ENCODE measurements around the gene MGMT.

The MGMT gene

DNA sequence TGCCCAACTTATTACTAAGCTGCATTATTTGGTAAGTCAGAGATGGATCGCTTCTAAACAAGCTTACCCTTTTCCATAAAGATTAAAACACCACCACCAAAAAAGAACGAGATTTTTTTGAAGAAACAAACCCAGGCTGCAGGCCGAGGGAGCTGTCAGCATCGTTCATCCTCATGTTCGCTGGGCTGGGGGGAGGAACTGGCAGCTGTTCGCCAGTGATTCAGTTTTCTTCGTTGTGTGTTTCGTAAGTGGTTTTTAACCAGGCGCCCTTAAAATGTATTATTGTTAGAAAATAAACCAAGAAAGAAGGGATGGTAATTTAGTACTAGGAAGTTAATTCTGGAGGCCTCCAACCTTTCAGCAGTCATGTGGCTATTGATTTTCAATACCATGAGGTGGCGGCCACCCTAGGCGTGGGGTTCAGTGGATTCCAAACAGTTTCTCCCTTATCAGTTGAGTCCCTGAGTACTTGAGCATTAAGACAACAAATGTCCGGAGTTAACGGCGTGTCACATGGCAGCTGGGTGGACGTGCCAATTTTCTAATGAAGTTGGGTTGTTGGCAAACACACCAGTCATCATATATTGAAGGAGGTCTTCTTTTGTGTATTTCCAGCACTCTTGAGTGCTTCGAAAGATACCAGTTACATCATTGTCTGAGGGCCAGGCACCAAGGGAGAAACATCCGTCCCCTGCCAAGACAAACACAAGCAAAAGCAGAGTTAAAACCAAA lies 323.8 kb downstream of the MGMT start:
- no peak overlapping the region for H3K4me3 ChIP-seq

DNA sequence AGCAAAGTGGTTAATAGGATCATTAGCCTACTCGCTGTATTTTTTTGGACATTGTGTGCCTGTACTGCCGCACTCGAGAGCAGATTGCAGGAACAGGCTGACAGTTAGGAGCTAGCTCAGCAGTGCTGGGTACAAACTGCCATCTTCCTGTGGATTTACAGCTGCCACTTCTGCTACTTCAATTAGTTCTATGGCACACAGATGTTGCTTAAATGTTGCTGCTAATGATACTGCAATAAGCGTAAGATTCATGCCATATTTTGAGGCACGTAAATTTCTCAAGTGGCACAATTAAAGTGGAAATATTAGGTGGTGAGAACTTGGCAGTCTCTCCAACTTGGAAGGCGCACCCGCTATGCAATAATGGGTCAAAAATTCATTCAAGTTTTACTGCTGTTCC lies 325.1 kb downstream of the MGMT start:
- Histone ChIP-seq H3K4me3 (no peak overlapping the region), H3K27ac (no peak overlapping the region), H3K9ac (no peak overlapping the region), H3K4me2 (no peak overlapping the region), H3K27me3 (no peaks in the 10 kb centered on the region), H4K20me1 (no peaks in the 10 kb centered on the region), H3K4me1 (no peaks in the 10 kb centered on the region), H3K36me3 (peaks cover 8% of the 10 kb centered on the region; the same call in 1 of the 2 replicates), H3K9me3 (0 out of 2 replicates have a peak, but pooled peaks cover 4% of the 10 kb centered on the region)
- TF ChIP-seq Cebpa-rat (IDR thresholded peaks at IDR 0.05) = no peak

More for the DNA sequence above, 323.8 kb downstream of the MGMT start:
- TF ChIP-seq Cebpa-rat (IDR thresholded peaks at IDR 0.05) = no peak
- Histone ChIP-seq H3K9ac (no peak overlapping the region), H3K36me3 (peaks cover 10% of the 10 kb centered on the region; the same call in 1 of the 2 replicates), H3K27me3 (no peaks in the 10 kb centered on the region), H3K4me2 (no peak overlapping the region), H3K9me3 (0 out of 2 replicates have a peak, but pooled peaks cover 4% of the 10 kb centered on the region), H4K20me1 (no peaks in the 10 kb centered on the region), H3K4me1 (no peaks in the 10 kb centered on the region), H3K27ac (no peak overlapping the region)

- no peak overlapping the region for H3K4me3 ChIP-seq
- no peak overlapping the region for H3K9ac ChIP-seq
- 0 out of 2 replicates have a peak, but pooled peaks cover 4% of the 10 kb centered on the region for H3K9me3 ChIP-seq
- H3K27me3 ChIP-seq = no peaks in the 10 kb centered on the region
- no peaks in the 10 kb centered on the region for H3K4me1 ChIP-seq
- 0 out of 2 replicates have a peak, but pooled peaks cover 4% of the 10 kb centered on the region for H3K36me3 ChIP-seq
- H3K27ac ChIP-seq = no peak overlapping the region
- no peak for TF ChIP-seq Cebpa-rat (IDR thresholded peaks at IDR 0.05)
- H4K20me1 ChIP-seq = no peaks in the 10 kb centered on the region
- no peak overlapping the region for H3K4me2 ChIP-seq
Observed at GRCh38 chr10:129792864-129793263, 325.8 kb downstream of the MGMT start.

DNA sequence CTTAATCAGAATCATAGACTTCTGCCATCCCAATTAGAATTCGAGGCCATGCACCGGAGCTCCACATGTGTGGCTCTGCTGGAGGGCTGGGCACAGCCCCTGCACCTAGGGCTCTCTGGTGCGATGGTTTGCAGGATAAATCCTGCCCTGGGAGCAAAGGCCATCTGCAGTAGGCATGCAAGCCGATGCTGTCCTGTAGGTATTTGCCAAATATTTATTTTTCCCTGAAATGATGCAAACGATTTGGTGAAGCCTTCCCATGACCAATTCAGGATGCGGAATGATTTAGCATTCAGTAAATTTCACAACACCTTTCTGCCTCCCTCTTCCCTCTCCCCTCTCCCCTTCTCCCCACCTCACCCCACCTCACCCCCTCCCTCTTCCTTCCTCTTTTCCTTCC lies 326.4 kb downstream of the MGMT start:
- Histone ChIP-seq H3K4me3 (no peak overlapping the region), H4K20me1 (no peaks in the 10 kb centered on the region), H3K9ac (no peak overlapping the region), H3K9me3 (0 out of 2 replicates have a peak, but pooled peaks cover 4% of the 10 kb centered on the region), H3K4me1 (no peaks in the 10 kb centered on the region), H3K27me3 (no peaks in the 10 kb centered on the region), H3K36me3 (0 out of 2 replicates have a peak, but pooled peaks cover 4% of the 10 kb centered on the region), H3K4me2 (no peak overlapping the region), H3K27ac (no peak overlapping the region)
- no peak for TF ChIP-seq Cebpa-rat (IDR thresholded peaks at IDR 0.05)

DNA sequence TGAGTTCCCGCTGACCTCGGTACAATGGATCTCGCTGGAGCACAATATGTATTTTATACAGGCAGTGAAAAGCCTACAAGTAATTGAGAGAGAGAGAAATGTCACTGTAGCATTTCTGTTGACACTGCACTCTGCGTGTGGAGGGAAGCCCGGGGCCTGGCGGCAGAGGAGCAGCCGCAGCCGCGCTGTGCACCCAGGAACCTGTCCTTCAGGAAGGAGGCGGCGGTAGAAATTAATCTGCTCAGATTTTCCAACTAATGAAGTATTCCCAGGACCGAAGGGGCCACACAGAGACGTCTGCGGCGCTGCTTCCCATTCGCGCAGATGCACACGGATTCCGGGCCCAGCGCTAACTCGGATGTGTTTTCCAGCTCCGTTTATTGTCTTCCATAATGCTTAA lies 327.0 kb downstream of the MGMT start:
- H3K36me3 ChIP-seq = 0 out of 2 replicates have a peak, but pooled peaks cover 4% of the 10 kb centered on the region
- H4K20me1 ChIP-seq = no peaks in the 10 kb centered on the region
- 0 out of 2 replicates have a peak, but pooled peaks cover 4% of the 10 kb centered on the region for H3K9me3 ChIP-seq
- no peak overlapping the region for H3K27ac ChIP-seq
- no peak overlapping the region for H3K9ac ChIP-seq
- TF ChIP-seq Cebpa-rat (IDR thresholded peaks at IDR 0.05) = no peak
- H3K27me3 ChIP-seq = no peaks in the 10 kb centered on the region
- H3K4me2 ChIP-seq = no peak overlapping the region
- no peaks in the 10 kb centered on the region for H3K4me1 ChIP-seq
- H3K4me3 ChIP-seq = no peak overlapping the region

DNA sequence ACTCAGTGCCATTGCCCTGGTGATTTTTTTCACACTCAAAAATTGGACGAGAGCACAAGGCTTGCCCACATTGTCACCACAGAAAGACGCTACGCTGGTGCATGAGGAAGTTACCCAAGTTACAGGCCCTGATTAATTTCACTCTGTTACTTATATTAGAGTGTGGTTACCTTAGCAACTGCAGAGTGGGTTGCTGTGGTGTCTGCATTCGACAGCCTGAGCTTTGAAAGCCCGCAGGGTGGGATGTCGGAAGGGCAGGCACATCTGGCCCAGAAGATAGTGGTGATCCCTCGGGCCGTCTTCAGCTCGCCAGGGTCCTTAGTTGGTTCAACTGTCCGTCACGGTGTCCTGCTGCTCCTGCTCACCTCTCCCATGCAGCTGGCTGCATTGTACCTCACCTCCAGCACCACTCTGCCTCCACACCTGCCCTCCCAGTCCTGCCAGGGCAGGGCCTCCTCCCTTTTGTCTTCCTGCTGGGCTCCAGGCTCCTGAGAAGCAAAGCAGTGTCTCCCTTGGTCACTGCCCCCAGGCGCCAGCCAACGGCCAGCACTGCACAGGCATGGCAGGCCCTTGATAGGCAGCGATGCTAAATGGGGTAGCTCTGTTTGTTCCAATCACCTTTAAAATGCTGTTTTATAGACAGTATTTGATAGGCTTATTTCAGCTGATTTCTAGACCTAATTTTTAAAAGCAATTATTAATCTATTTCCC lies 329.8 kb downstream of the MGMT start:
- 0 out of 2 replicates have a peak, but pooled peaks cover 4% of the 10 kb centered on the region for H3K36me3 ChIP-seq
- H4K20me1 ChIP-seq = no peaks in the 10 kb centered on the region
- H3K27me3 ChIP-seq = no peaks in the 10 kb centered on the region
- no peak overlapping the region for H3K9ac ChIP-seq
- H3K27ac ChIP-seq = no peak overlapping the region
- H3K9me3 ChIP-seq = 0 out of 2 replicates have a peak, but pooled peaks cover 4% of the 10 kb centered on the region
- H3K4me3 ChIP-seq = no peak overlapping the region
- no peaks in the 10 kb centered on the region for H3K4me1 ChIP-seq
- no peak overlapping the region for H3K4me2 ChIP-seq
- no peak for TF ChIP-seq Cebpa-rat (IDR thresholded peaks at IDR 0.05)

GRCh38 chr10:129799942-129800341 lies 332.9 kb downstream of the MGMT start:
- no peak overlapping the region for H3K4me3 ChIP-seq
- no peak overlapping the region for H3K4me2 ChIP-seq
- no peaks in the 10 kb centered on the region for H4K20me1 ChIP-seq
- peaks cover 23% of the 10 kb centered on the region for H3K9me3 ChIP-seq
- TF ChIP-seq Cebpa-rat (IDR thresholded peaks at IDR 0.05) = no peak
- H3K27me3 ChIP-seq = no peaks in the 10 kb centered on the region
- H3K27ac ChIP-seq = no peak overlapping the region
- H3K36me3 ChIP-seq = no peaks in the 10 kb centered on the region
- no peaks in the 10 kb centered on the region for H3K4me1 ChIP-seq
- H3K9ac ChIP-seq = no peak overlapping the region

- no peak for TF ChIP-seq Cebpa-rat (IDR thresholded peaks at IDR 0.05)
- no peaks in the 10 kb centered on the region for H3K27me3 ChIP-seq
- no peaks in the 10 kb centered on the region for H4K20me1 ChIP-seq
- no peak overlapping the region for H3K4me3 ChIP-seq
- H3K36me3 ChIP-seq = no peaks in the 10 kb centered on the region
- H3K4me1 ChIP-seq = no peaks in the 10 kb centered on the region
- H3K9ac ChIP-seq = no peak overlapping the region
- H3K27ac ChIP-seq = no peak overlapping the region
- no peak overlapping the region for H3K4me2 ChIP-seq
- H3K9me3 ChIP-seq = peaks cover 33% of the 10 kb centered on the region
Observed at GRCh38 chr10:129800796-129801340, 333.8 kb downstream of the MGMT start.

- no peak overlapping the region for H3K27ac ChIP-seq
- TF ChIP-seq Cebpa-rat (IDR thresholded peaks at IDR 0.05) = no peak
- H3K36me3 ChIP-seq = no peaks in the 10 kb centered on the region
- peaks cover 46% of the 10 kb centered on the region for H3K9me3 ChIP-seq
- no peaks in the 10 kb centered on the region for H3K27me3 ChIP-seq
- no peaks in the 10 kb centered on the region for H4K20me1 ChIP-seq
- H3K9ac ChIP-seq = no peak overlapping the region
- no peak overlapping the region for H3K4me2 ChIP-seq
- H3K4me3 ChIP-seq = no peak overlapping the region
- no peaks in the 10 kb centered on the region for H3K4me1 ChIP-seq
Observed at GRCh38 chr10:129807211-129807610, 340.2 kb downstream of the MGMT start.

Data from BLaER1 (cell line).